Fibroblast of skin of abdomen (primary cell): ENCODE results near the gene VWCE.
"Not testable (repeated sequence)": the region's sequence is repeated elsewhere in the genome, so short reads cannot be mapped to it uniquely, and the experiment has no call there.

Source experiments
- DNase-seq: peaks from one replicate; pipeline ENCODE4 v3.0.0-alpha.2; 2013

VWCE gene

DNA sequence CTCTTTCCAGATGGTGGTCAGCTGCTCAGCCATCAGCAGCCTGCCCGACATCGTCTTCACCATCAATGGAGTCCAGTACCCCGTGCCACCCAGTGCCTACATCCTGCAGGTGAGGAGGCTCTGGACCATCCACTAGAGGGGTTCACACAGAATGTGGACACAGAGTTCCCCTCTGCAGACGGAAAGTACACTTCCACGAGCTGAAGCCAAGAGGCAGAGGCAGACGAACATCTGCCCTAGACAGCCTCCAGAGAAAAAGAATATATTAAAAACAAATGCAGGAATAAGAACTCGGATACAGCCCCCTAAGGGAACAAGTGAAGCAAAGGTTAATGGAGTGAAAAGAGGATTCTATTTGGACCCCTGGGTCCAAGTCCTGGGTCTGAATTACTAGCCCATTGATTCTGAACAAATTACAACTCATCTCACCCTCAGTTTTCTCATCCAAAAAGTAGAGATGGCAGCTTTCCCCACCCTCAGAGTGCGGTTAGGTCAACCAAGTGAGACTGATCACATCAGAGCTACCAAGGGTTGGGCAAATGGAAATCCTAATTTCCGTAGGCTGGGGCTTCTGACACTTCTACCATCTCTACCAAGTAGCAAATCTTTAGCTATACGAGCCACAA, 83.7 kb downstream of the VWCE start:
- not testable (repeated sequence) for DNase-seq

DNA sequence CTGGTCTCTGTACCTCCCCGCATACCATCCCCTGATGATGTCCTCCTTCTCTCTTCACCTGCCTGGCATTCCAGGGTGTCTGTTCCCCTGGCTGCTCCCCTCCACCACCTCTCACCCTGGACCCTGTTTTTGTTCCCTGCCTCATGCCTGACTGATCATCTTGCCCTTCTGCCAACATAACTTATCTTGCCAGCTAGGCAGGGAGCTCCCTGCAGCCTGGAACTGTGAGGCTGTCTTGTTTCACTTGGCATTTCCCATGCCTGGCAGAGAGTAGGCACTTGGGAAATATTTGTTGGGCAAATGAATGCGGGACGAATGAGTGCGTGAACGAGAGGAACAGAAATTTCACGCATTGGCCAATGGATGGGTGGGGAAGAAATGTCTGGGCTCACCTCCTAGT, 84.5 kb downstream of the VWCE start:
- DNase-seq = not testable (repeated sequence)
